H9 (cell line): ENCODE results near the gene SUMO4. TPM values are rescaled to one million over a fixed set of nuclear protein-coding genes. Genes with fewer than 3 reads are reported as not detected.

ENCODE experiments used
- DNase-seq: peaks from one replicate; pipeline ENCODE4 v3.0.0-alpha.2; 2017
- H2AFZ ChIP-seq: one replicate; pipeline ENCODE4 v1.6.1; 2013; ENCODE audit warnings: mild to moderate bottlenecking, low read length, control low read depth, moderate library complexity
- H2AK5ac ChIP-seq: 2 replicates; pipeline ENCODE4 v1.6.1; 2013; ENCODE audit warnings: low read length, control low read depth, mixed read lengths; ENCODE audit not compliant: insufficient read length
- H2BK120ac ChIP-seq: one replicate; pipeline ENCODE4 v1.6.1; 2013; ENCODE audit warnings: low read depth, mild to moderate bottlenecking, low read length, control low read depth, inconsistent platforms; ENCODE audit not compliant: poor library complexity, severe bottlenecking
- H2BK12ac ChIP-seq: 2 replicates; pipeline ENCODE4 v1.6.1; 2013; ENCODE audit warnings: low read length, control low read depth, mixed read lengths, low read depth; ENCODE audit not compliant: insufficient read length
- H2BK15ac ChIP-seq: 2 replicates; pipeline ENCODE4 v1.6.1; 2013; ENCODE audit warnings: low read depth, low read length, control low read depth
- H2BK20ac ChIP-seq: one replicate; pipeline ENCODE4 v1.6.1; 2013; ENCODE audit warnings: low read depth, mild to moderate bottlenecking, low read length, control low read depth, inconsistent platforms; ENCODE audit not compliant: poor library complexity, severe bottlenecking
- H2BK5ac ChIP-seq: 2 replicates; pipeline ENCODE4 v1.6.1; 2013; ENCODE audit warnings: low read length, control low read depth, mixed read lengths; ENCODE audit not compliant: insufficient read length
- H3K14ac ChIP-seq: 2 replicates; pipeline ENCODE4 v1.6.1; 2013; ENCODE audit warnings: low read length, control low read depth; ENCODE audit not compliant: insufficient read depth
- H3K18ac ChIP-seq: 2 replicates; pipeline ENCODE4 v1.6.1; 2013; ENCODE audit warnings: low read depth, mild to moderate bottlenecking, mixed read lengths, low read length, control low read depth; ENCODE audit not compliant: insufficient read length
- H3K23ac ChIP-seq: 2 replicates; pipeline ENCODE4 v1.6.1; 2013; ENCODE audit warnings: low read length, control low read depth, mixed read lengths, low read depth; ENCODE audit not compliant: insufficient read length
- H3K23me2 ChIP-seq: 2 replicates; pipeline ENCODE4 v1.6.1; 2013; ENCODE audit warnings: low read depth, mild to moderate bottlenecking, mixed read lengths, low read length, control low read depth; ENCODE audit not compliant: insufficient read length, poor library complexity, severe bottlenecking
- H3K27ac ChIP-seq: 2 replicates; pipeline ENCODE4 v1.5.1; 2013; ENCODE audit warnings: low read length, control low read depth, mixed read lengths, low read depth; ENCODE audit not compliant: insufficient read length
- H3K27me3 ChIP-seq: 2 replicates; pipeline ENCODE4 v1.6.1; 2013; ENCODE audit warnings: low read length, control low read depth, inconsistent platforms; ENCODE audit not compliant: insufficient read depth
- H3K4ac ChIP-seq: 2 replicates; pipeline ENCODE4 v1.6.1; 2013; ENCODE audit warnings: low read depth, mild to moderate bottlenecking, control low read depth, inconsistent platforms, low read length, moderate library complexity
- H3K4me1 ChIP-seq: 2 replicates; pipeline ENCODE4 v1.6.1; 2013; ENCODE audit warnings: low read length, control low read depth, inconsistent platforms; ENCODE audit not compliant: insufficient read depth
- H3K4me2 ChIP-seq: 2 replicates; pipeline ENCODE4 v1.6.1; 2013; ENCODE audit warnings: low read length, control low read depth, mixed read lengths; ENCODE audit not compliant: insufficient read length, insufficient read depth
- H3K56ac ChIP-seq: 2 replicates; pipeline ENCODE4 v1.6.1; 2013; ENCODE audit warnings: low read depth, mild to moderate bottlenecking, mixed read lengths, low read length, control low read depth; ENCODE audit not compliant: insufficient read length
- H3K79me1 ChIP-seq: 2 replicates; pipeline ENCODE4 v1.6.1; 2013; ENCODE audit warnings: low read depth, mild to moderate bottlenecking, moderate library complexity, low read length, control low read depth, inconsistent platforms; ENCODE audit not compliant: insufficient read depth, poor library complexity, severe bottlenecking
- H3K79me2 ChIP-seq: 2 replicates; pipeline ENCODE4 v1.6.1; 2013; ENCODE audit warnings: low read length, control low read depth, inconsistent platforms; ENCODE audit not compliant: insufficient read depth
- H3K9ac ChIP-seq: 2 replicates; pipeline ENCODE4 v1.6.1; 2013; ENCODE audit warnings: low read length, control low read depth, mixed read lengths; ENCODE audit not compliant: insufficient read length; ENCODE audit errors: extremely low read depth
- H3K9me3 ChIP-seq: one replicate; pipeline ENCODE4 v1.6.1; 2013; ENCODE audit warnings: low read depth, low read length, inconsistent platforms; ENCODE audit not compliant: control insufficient read depth
- H3T11ph ChIP-seq: one replicate; pipeline ENCODE4 v1.6.1; 2013; ENCODE audit warnings: mild to moderate bottlenecking, low read length, control low read depth, inconsistent platforms
- H4K20me1 ChIP-seq: one replicate; pipeline ENCODE4 v1.6.1; 2013; ENCODE audit not compliant: control insufficient read depth, insufficient read length, insufficient read depth
- H4K5ac ChIP-seq: 2 replicates; pipeline ENCODE4 v1.6.1; 2013; ENCODE audit warnings: low read depth, mild to moderate bottlenecking, mixed read lengths, low read length, control low read depth; ENCODE audit not compliant: insufficient read length
- H4K8ac ChIP-seq: replicated peaks from 2 replicates; pipeline ENCODE4 v1.6.1; 2013; ENCODE audit warnings: low read length, control low read depth, mixed read lengths, low read depth; ENCODE audit not compliant: insufficient read length
- H4K91ac ChIP-seq: 2 replicates; pipeline ENCODE4 v1.6.1; 2013; ENCODE audit warnings: low read depth, mild to moderate bottlenecking, moderate library complexity, mixed read lengths, low read length, control low read depth; ENCODE audit not compliant: insufficient read length
- H3K27ac Mint-ChIP-seq, 3 experiments: 2 replicates in 2 of 3; 3 replicates in 1 of 3; pipeline ENCODE4 v1.8.0; 2020 to 2021; ENCODE audit warnings: mixed read lengths in 3 of 3, mild to moderate bottlenecking in 1 of 3, moderate library complexity in 1 of 3
- H3K27me3 Mint-ChIP-seq: 2 replicates; pipeline ENCODE4 v1.8.0; 2021; ENCODE audit warnings: low read depth, mild to moderate bottlenecking, moderate library complexity, mixed read lengths
- H3K36me3 Mint-ChIP-seq, 3 experiments: 2 replicates in 2 of 3; 3 replicates in 1 of 3; pipeline ENCODE4 v1.8.0; 2020 to 2021; ENCODE audit warnings: low read depth in 3 of 3, mixed read lengths in 3 of 3; ENCODE audit not compliant: insufficient read depth in 1 of 3
- H3K4me1 Mint-ChIP-seq, 2 experiments: 2 replicates each; pipeline ENCODE4 v1.8.0; 2020; ENCODE audit warnings: mixed read lengths in 2 of 2
- H3K4me3 Mint-ChIP-seq, 2 experiments: 2 replicates in 1 of 2; 3 replicates in 1 of 2; pipeline ENCODE4 v1.8.0; 2020 to 2021; ENCODE audit warnings: mild to moderate bottlenecking in 2 of 2, mixed read lengths in 2 of 2, moderate library complexity in 1 of 2
- H3K9me3 Mint-ChIP-seq, 2 experiments: 2 replicates in 1 of 2; 3 replicates in 1 of 2; pipeline ENCODE4 v1.8.0; 2020; ENCODE audit warnings: mild to moderate bottlenecking in 2 of 2, mixed read lengths in 2 of 2, moderate library complexity in 1 of 2
- CTCF ChIP-seq: fragments of 200-600 bp; sonication (generic); conservative IDR thresholded peaks from 3 replicates; pipeline ENCODE4 v1.8.0; 2021; ENCODE audit warnings: antibody characterized with exemption, mild to moderate bottlenecking
- WGBS: extraction: QIAGEN DNeasy Blood & Tissue Kit; methylation state at CpG from one replicate; pipeline ENCODE4 v1.1.7; 2013; ENCODE audit warnings: missing lambda C conversion rate, low lambda C conversion rate, mixed read lengths; ENCODE audit not compliant: insufficient read length; ENCODE audit errors: extremely low coverage; 5-methylcytosine and 5-hydroxymethylcytosine counted together
- total RNA-seq: library from RNA; stranded (reverse); gene quantifications from 2 replicates; pipeline ENCODE4 v1.2.1, GENCODE V29; 2021

The SUMO4 gene
- total RNA-seq, 1 experiment from 2014 or later: 1.5 TPM

GRCh38 chr6:149357726-149358538 lies 42.1 kb upstream of the SUMO4 start:
- H3K23me2 ChIP-seq: no peaks in the 10 kb centered on the region
- peaks cover 2 to 9% (median 7%) of the 10 kb centered on the region in 3 experiments; a peak in 6 of 7 replicates for H3K36me3 Mint-ChIP-seq
- H3K4me2 ChIP-seq: no peak overlapping the region
- no peak overlapping the region for H3K23ac ChIP-seq
- peaks cover 11% of the 10 kb centered on the region; the same call in 1 of the 2 replicates for H3K79me2 ChIP-seq
- WGBS: no CpG with 5 or more reads among the region's 17 CpGs
- no peak overlapping the region for H2BK120ac ChIP-seq
- no peak overlapping the region for H2BK15ac ChIP-seq
- H4K5ac ChIP-seq: no peak overlapping the region
- H2BK12ac ChIP-seq: no peak overlapping the region
- no peaks in the 10 kb centered on the region for H4K20me1 ChIP-seq
- no peak overlapping the region for H3K14ac ChIP-seq
- H2BK20ac ChIP-seq: no peak overlapping the region
- H3K27ac ChIP-seq: no peak overlapping the region
- H3K4me3 Mint-ChIP-seq: no peak overlapping the region
- no peak overlapping the region for H3K56ac ChIP-seq
- H3K4ac ChIP-seq: no peak overlapping the region
- H2AFZ ChIP-seq: no peak overlapping the region
- no peaks in the 10 kb centered on the region for H3K4me1 ChIP-seq
- H3K9me3 ChIP-seq: no peaks in the 10 kb centered on the region
- TF ChIP-seq CTCF: no peak
- H3K27me3 Mint-ChIP-seq: no peaks in the 10 kb centered on the region
- H4K8ac ChIP-seq: no peak overlapping the region
- DNase-seq: no peak
- no peak overlapping the region for H2BK5ac ChIP-seq
- H2AK5ac ChIP-seq: no peak overlapping the region
- no peak overlapping the region for H3K18ac ChIP-seq
- H3T11ph ChIP-seq: no peak overlapping the region
- no peaks in the 10 kb centered on the region for H3K9me3 Mint-ChIP-seq
- peak overlapping the region in 2 of 3 experiments; percentile 48 to 49; a peak in 1 of 7 replicates for H3K27ac Mint-ChIP-seq
- no peaks in the 10 kb centered on the region for H3K27me3 ChIP-seq
- peaks cover 7% of the 10 kb centered on the region for H3K79me1 ChIP-seq
- H4K91ac ChIP-seq: no peak overlapping the region
- peaks cover 18 to 26% of the 10 kb centered on the region in 2 experiments for H3K4me1 Mint-ChIP-seq
- no peak overlapping the region for H3K9ac ChIP-seq
